Measurements from ENCODE around the gene SLU7.

The SLU7 gene

GRCh38 chr5:160367261-160367660, 51.6 kb downstream of the SLU7 start:
- no peak for DNase-seq (ENCODE audit: low spot score)

- DNase-seq (ENCODE audit: low spot score) = no peak
Measured at GRCh38 chr5:160366230-160366629, 52.7 kb downstream of the SLU7 start.

- no peak for DNase-seq (ENCODE audit: low spot score)
Measured at GRCh38 chr5:160363660-160364395, 55.1 kb downstream of the SLU7 start.

- DNase-seq (ENCODE audit: low spot score) = no peak
Measured at GRCh38 chr5:160363211-160363610, 55.7 kb downstream of the SLU7 start.

- DNase-seq (ENCODE audit: low spot score) = no peak
Measured at GRCh38 chr5:160361624-160362228, 57.2 kb downstream of the SLU7 start.

- no peak for DNase-seq (ENCODE audit: low spot score)
Measured at GRCh38 chr5:160360310-160360709, 58.6 kb downstream of the SLU7 start.

- DNase-seq (ENCODE audit: low spot score) = no peak
Measured at GRCh38 chr5:160359816-160360215, 59.1 kb downstream of the SLU7 start.

- no peak for DNase-seq (ENCODE audit: low spot score)
Measured at GRCh38 chr5:160359242-160359641, 59.6 kb downstream of the SLU7 start.

- DNase-seq (ENCODE audit: low spot score) = no peak
Measured at GRCh38 chr5:160357861-160358411, 60.9 kb downstream of the SLU7 start.

- no peak for DNase-seq (ENCODE audit: low spot score)
Measured at GRCh38 chr5:160357394-160357793, 61.5 kb downstream of the SLU7 start.

- DNase-seq (ENCODE audit: low spot score) = no peak
Measured at GRCh38 chr5:160356550-160357347, 62.1 kb downstream of the SLU7 start.

- no peak for DNase-seq (ENCODE audit: low spot score)
Measured at GRCh38 chr5:160354666-160355065, 64.2 kb downstream of the SLU7 start.

- DNase-seq (ENCODE audit: low spot score) = no peak
Measured at GRCh38 chr5:160353379-160353778, 65.5 kb downstream of the SLU7 start.

- no peak for DNase-seq (ENCODE audit: low spot score)
Measured at GRCh38 chr5:160352308-160352707, 66.6 kb downstream of the SLU7 start.

Measured in ecto neural progenitor cell (in vitro differentiated cells).